HCT116 (cell line): ENCODE data around the gene APPBP2. TPM values are rescaled to one million over a fixed set of nuclear protein-coding genes. Genes with fewer than 3 reads are reported as not detected.

Source experiments
- ATAC-seq: fragments of 200-7000 bp; cut with Tn5 transposase; 2 replicates; pipeline ENCODE4 v1.9.1; 2020; ENCODE audit warnings: mild to moderate bottlenecking, moderate library complexity
- BruUV-seq: library from RNA; stranded (reverse); fragments of 400-500 nt; replicated peaks from 2 replicates; lab custom pipeline; 2021; lab: Mats Ljungman, UMichigan
- CTCF ChIA-PET: fragments of 300-600 bp; sonication (Branson Sonifier 250); formaldehyde crosslinking; loops from one replicate; lab custom pipeline; 2021; ENCODE audit warnings: antibody characterized with exemption; lab: Charles Lee
- POLR2A ChIA-PET: fragments of 300-600, 350-600 bp; sonication (Branson Sonifier 250); formaldehyde crosslinking; loops from one replicate; lab custom pipeline; 2021; ENCODE audit warnings: antibody characterized with exemption; lab: Charles Lee
- RAD21 ChIA-PET, 2 experiments: fragments of 300-600 bp; sonication (Branson Sonifier 250); formaldehyde crosslinking; loops; one replicate each; lab custom pipeline; 2023; ENCODE audit warnings: low total read pairs in 2 of 2; ENCODE audit not compliant: uncharacterized antibody in 2 of 2, unreplicated experiment in 2 of 2, low non-redundant PET in 1 of 2; lab: Charles Lee
- DNase-seq: peaks from one replicate; pipeline ENCODE4 v3.0.0-alpha.2; 2010; ENCODE audit warnings: low read depth, low spot score
- H2AFZ ChIP-seq: fragments of 200-600 bp; shearing (Covaris generic), sonication (generic); 2 replicates; pipeline ENCODE4 v1.6.1; 2017; ENCODE audit warnings: low read depth, mixed run types, mixed read lengths, antibody characterized with exemption, low read length; ENCODE audit not compliant: poor library complexity, severe bottlenecking
- H3K27ac ChIP-seq: 2 replicates; pipeline ENCODE4 v1.5.1; 2012; ENCODE audit warnings: low read depth, low read length
- H3K27me3 ChIP-seq: fragments of 200-600 bp; sonication (generic); 2 replicates; pipeline ENCODE4 v1.6.1; 2016; ENCODE audit warnings: mixed run types, low read length, mixed read lengths; ENCODE audit not compliant: insufficient read depth
- H3K36me3 ChIP-seq, 2 experiments: fragments of 200-500 bp in 1 of 2; fragments of 200-600 bp in 1 of 2; sonication (Bioruptor generic) in 1 of 2; sonication (generic) in 1 of 2; 2 replicates each; pipeline versions ENCODE4 v1.5.1 to v1.6.1; 2014 to 2016; ENCODE audit warnings: low read length in 2 of 2, inconsistent platforms in 1 of 2, mixed read lengths in 1 of 2, mixed run types in 1 of 2; ENCODE audit not compliant: insufficient read depth in 2 of 2, control insufficient read depth in 1 of 2
- H3K4me1 ChIP-seq, 2 experiments: fragments of 200-600 bp in 1 of 2; sonication (generic) in 1 of 2; 2 replicates each; pipeline versions ENCODE4 v1.5.1 to v1.6.1; 2012 to 2017; ENCODE audit warnings: low read length in 2 of 2, inconsistent platforms in 1 of 2, mild to moderate bottlenecking in 1 of 2, mixed read lengths in 1 of 2, mixed run types in 1 of 2, moderate library complexity in 1 of 2; ENCODE audit not compliant: insufficient read depth in 2 of 2, control insufficient read depth in 1 of 2
- H3K4me2 ChIP-seq: fragments of 200-600 bp; sonication (generic); 2 replicates; pipeline ENCODE4 v1.6.1; 2017; ENCODE audit warnings: mixed run types, low read length, mixed read lengths
- H3K4me3 ChIP-seq, 2 experiments: fragments of 200-600 bp in 1 of 2; sonication (generic) in 1 of 2; replicated peaks in 1 of 2; 2 replicates each; pipeline ENCODE4 v1.5.1; 2011 to 2016; ENCODE audit warnings: low read length in 2 of 2, control low read depth in 1 of 2, low read depth in 1 of 2, mild to moderate bottlenecking in 1 of 2, mixed read lengths in 1 of 2, mixed run types in 1 of 2
- H3K79me2 ChIP-seq: fragments of 200-600 bp; sonication (generic); 2 replicates; pipeline ENCODE4 v1.6.1; 2017; ENCODE audit warnings: mild to moderate bottlenecking, mixed run types, low read length, moderate library complexity, mixed read lengths; ENCODE audit not compliant: insufficient read depth
- H3K9ac ChIP-seq: fragments of 200-600 bp; sonication (generic); 2 replicates; pipeline ENCODE4 v1.6.1; 2016; ENCODE audit warnings: low read length, mixed read lengths
- H3K9me2 ChIP-seq: fragments of 200-600 bp; sonication (generic), shearing (Covaris generic); 2 replicates; pipeline ENCODE4 v1.6.1; 2017; ENCODE audit warnings: mixed run types, mild to moderate bottlenecking, moderate library complexity; ENCODE audit not compliant: insufficient read depth
- H3K9me3 ChIP-seq, 2 experiments: fragments of 200-500 bp in 1 of 2; fragments of 200-600 bp in 1 of 2; sonication (Bioruptor generic) in 1 of 2; sonication (generic) in 1 of 2; 2 replicates each; pipeline ENCODE4 v1.6.1; 2014 to 2017; ENCODE audit warnings: low read length in 2 of 2, mixed read lengths in 2 of 2, inconsistent platforms in 1 of 2, low read depth in 1 of 2, mild to moderate bottlenecking in 1 of 2, mixed run types in 1 of 2, moderate library complexity in 1 of 2; ENCODE audit not compliant: control insufficient read depth in 1 of 2, insufficient read depth in 1 of 2
- H4K20me1 ChIP-seq: fragments of 200-600 bp; sonication (generic), shearing (Covaris generic); 2 replicates; pipeline ENCODE4 v1.6.1; 2017; ENCODE audit warnings: mixed run types, mild to moderate bottlenecking, moderate library complexity; ENCODE audit not compliant: insufficient read depth
- CBX3 ChIP-seq: IDR thresholded peaks from 2 replicates; pipeline ENCODE4 v1.6.1; 2012; ENCODE audit warnings: low read depth
- CEBPB ChIP-seq: IDR thresholded peaks from 2 replicates; pipeline ENCODE4 v1.6.1; 2012; ENCODE audit warnings: low read depth
- CTCF ChIP-seq, 3 experiments: fragments of 200-600 bp in 1 of 3; sonication (generic) in 1 of 3; IDR thresholded peaks in 2 of 3; conservative IDR thresholded peaks in 1 of 3; 2 replicates each; pipeline ENCODE4 v1.5.1; 2012 to 2017; ENCODE audit warnings: low read depth in 2 of 3, low read length in 2 of 3, antibody characterized with exemption in 1 of 3, borderline replicate concordance in 1 of 3, control low read depth in 1 of 3, mild to moderate bottlenecking in 1 of 3, mixed read lengths in 1 of 3, mixed run types in 1 of 3, moderate library complexity in 1 of 3; ENCODE audit not compliant: insufficient read depth in 1 of 3
- EGR1 ChIP-seq: IDR thresholded peaks from 2 replicates; pipeline ENCODE4 v1.6.1; 2012; ENCODE audit warnings: low read depth
- ELF1 ChIP-seq: IDR thresholded peaks from 2 replicates; pipeline ENCODE4 v1.6.1; 2012; ENCODE audit warnings: low read depth, borderline replicate concordance
- EZH2 ChIP-seq: fragments of 200-600 bp; sonication (generic); IDR thresholded peaks from 2 replicates; pipeline ENCODE4 v1.6.1; 2017; ENCODE audit warnings: antibody characterized with exemption, mixed run types
- EZH2phosphoT487 ChIP-seq: fragments of 200-600 bp; IDR thresholded peaks from 2 replicates; pipeline ENCODE4 v1.6.1; 2018; ENCODE audit warnings: antibody characterized with exemption, borderline replicate concordance
- POLR2A ChIP-seq: IDR thresholded peaks from 2 replicates; pipeline ENCODE4 v1.7.0; 2011; ENCODE audit warnings: borderline replicate concordance; ENCODE audit not compliant: insufficient read depth, insufficient read length; ENCODE audit errors: extremely low read depth
- POLR2AphosphoS5 ChIP-seq: IDR thresholded peaks from 2 replicates; pipeline ENCODE4 v1.6.1; 2011; ENCODE audit warnings: mild to moderate bottlenecking, low read depth, low read length, moderate library complexity
- RAD21 ChIP-seq: IDR thresholded peaks from 2 replicates; pipeline ENCODE4 v1.6.1; 2012; ENCODE audit warnings: low read depth, mild to moderate bottlenecking
- SIN3A ChIP-seq: IDR thresholded peaks from 2 replicates; pipeline ENCODE4 v1.6.1; 2012; ENCODE audit warnings: low read depth
- SP1 ChIP-seq: IDR thresholded peaks from 2 replicates; pipeline ENCODE4 v1.6.1; 2012; ENCODE audit warnings: low read depth
- TCF7L2 ChIP-seq: IDR thresholded peaks from 2 replicates; pipeline ENCODE4 v1.7.0; 2011; ENCODE audit warnings: borderline replicate concordance, inconsistent platforms; ENCODE audit not compliant: insufficient read depth, insufficient read length; ENCODE audit errors: extremely low read depth
- YY1 ChIP-seq: IDR thresholded peaks from 2 replicates; pipeline ENCODE4 v1.6.1; 2011; ENCODE audit warnings: low read length, low read depth, moderate library complexity, mild to moderate bottlenecking; ENCODE audit not compliant: insufficient replicate concordance; ENCODE audit errors: extremely low read depth
- ZBTB33 ChIP-seq: IDR thresholded peaks from 2 replicates; pipeline ENCODE4 v1.6.1; 2011; ENCODE audit warnings: mild to moderate bottlenecking, low read length, moderate library complexity; ENCODE audit not compliant: insufficient replicate concordance; ENCODE audit errors: extremely low read depth
- ZFX ChIP-seq: fragments of 450-650 bp; IDR thresholded peaks from 2 replicates; pipeline ENCODE4 v1.6.1; 2017
- intact Hi-C: fragments of 100-400 bp; cut with micrococcal nuclease; formaldehyde crosslinking; loops from 2 replicates; pipeline ENCODE4 v1.10.0; 2022
- total RNA-seq: library from RNA; stranded (reverse); gene quantifications from one replicate; pipeline ENCODE4 v1.2.1, GENCODE V29; 2021; ENCODE audit not compliant: unreplicated experiment
- TF ChIP-seq, protein P1 (sequence below): IDR thresholded peaks from 2 replicates; pipeline ENCODE4 v1.6.1; 2012

APPBP2 gene
- total RNA-seq, 1 experiment from 2014 or later: 35.8 TPM

DNA sequence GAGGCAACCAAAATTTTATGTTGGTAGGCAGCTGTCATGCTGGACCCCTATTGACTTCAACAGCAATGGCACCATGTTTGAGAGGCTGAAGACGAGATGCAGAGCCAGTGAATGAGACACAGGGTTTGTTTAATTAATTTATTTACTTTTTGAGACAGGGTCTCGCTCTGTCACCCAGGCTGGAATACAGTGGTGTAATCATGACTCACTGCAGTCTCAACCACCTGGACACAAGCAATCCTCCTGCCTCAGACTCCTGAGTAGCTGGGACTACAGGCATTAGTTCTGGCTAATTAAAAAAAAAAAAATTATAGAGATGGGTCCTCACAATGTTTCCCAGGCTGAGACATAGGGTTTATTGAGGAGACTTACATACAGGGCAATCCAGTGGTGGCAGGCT, 37.7 kb upstream of the APPBP2 start:
- Histone ChIP-seq H3K4me2 (no peak overlapping the region), H3K9me2 (no peaks in the 10 kb centered on the region), H3K36me3 (no peaks in the 10 kb centered on the region), H3K9me3 (no peaks in the 10 kb centered on the region; a peak in 1 of 4 replicates), H4K20me1 (no peaks in the 10 kb centered on the region), H3K27me3 (no peaks in the 10 kb centered on the region), H3K4me3 (no peak overlapping the region), H3K27ac (no peak overlapping the region), H3K9ac (no peak overlapping the region), H3K4me1 (peaks cover 0 to 4% of the 10 kb centered on the region in 2 experiments; a peak in 1 of 4 replicates), H3K79me2 (no peaks in the 10 kb centered on the region), H2AFZ (no peak overlapping the region)
- intact Hi-C loops: no loop called here
- TF ChIP-seq CBX3 (no peak), YY1 (no peak), EZH2phosphoT487 (no peak), EZH2 (no peak), ZBTB33 (no peak)
- TF ChIP-seq, protein P1, sequence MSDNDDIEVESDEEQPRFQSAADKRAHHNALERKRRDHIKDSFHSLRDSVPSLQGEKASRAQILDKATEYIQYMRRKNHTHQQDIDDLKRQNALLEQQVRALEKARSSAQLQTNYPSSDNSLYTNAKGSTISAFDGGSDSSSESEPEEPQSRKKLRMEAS: no peak
- ChIA-PET POLR2A (no interaction called here), RAD21 (no interaction called here), CTCF (no interaction called here)
- ATAC-seq (no peak), DNase-seq (no peak)
- no TSS peak for BruUV-seq

GRCh38 chr17:60562421-60562820, 36.4 kb upstream of the APPBP2 start:
- H3K79me2 ChIP-seq: no peaks in the 10 kb centered on the region
- H3K27ac ChIP-seq: no peak overlapping the region
- no peak overlapping the region for H3K9ac ChIP-seq
- H3K4me1 ChIP-seq: peaks cover 0 to 4% of the 10 kb centered on the region in 2 experiments; a peak in 1 of 4 replicates
- no peaks in the 10 kb centered on the region for H4K20me1 ChIP-seq
- no peak overlapping the region for H2AFZ ChIP-seq
- ATAC-seq: no peak
- BruUV-seq: no TSS peak
- H3K36me3 ChIP-seq: no peaks in the 10 kb centered on the region
- H3K4me2 ChIP-seq: no peak overlapping the region
- intact Hi-C loops: no loop called here
- no peaks in the 10 kb centered on the region for H3K9me2 ChIP-seq
- CTCF ChIA-PET: interaction anchor here (1.5 kb wide), 1 partner anchor 39 kb away, joined by 3 read pairs; no protein-coding TSS in a partner anchor
- no peak for DNase-seq
- no peaks in the 10 kb centered on the region for H3K27me3 ChIP-seq
- no peak overlapping the region for H3K4me3 ChIP-seq
- RAD21 ChIA-PET: no interaction called here
- TF ChIP-seq SIN3A (no peak), POLR2AphosphoS5 (no peak), CEBPB (no peak), SP1 (no peak), CBX3 (no peak), CTCF (IDR thresholded peaks at IDR 0.05 in 2 of 3, conservative IDR thresholded peaks at IDR 0.05 in 1 of 3; ENCODE audit: borderline replicate concordance in 1 of 3, insufficient read depth in 1 of 3, low read depth in 2 of 3, low read length in 2 of 3) (no peak), EZH2phosphoT487 (no peak), POLR2A (no peak), ELF1 (no peak), TCF7L2 (no peak), RAD21 (no peak), EGR1 (no peak), ZFX (no peak)
- H3K9me3 ChIP-seq: peaks cover 5 to 13% of the 10 kb centered on the region in 2 experiments; a peak in 3 of 4 replicates
- POLR2A ChIA-PET: no interaction called here
